ENCODE data around the gene TLK2.

DNA sequence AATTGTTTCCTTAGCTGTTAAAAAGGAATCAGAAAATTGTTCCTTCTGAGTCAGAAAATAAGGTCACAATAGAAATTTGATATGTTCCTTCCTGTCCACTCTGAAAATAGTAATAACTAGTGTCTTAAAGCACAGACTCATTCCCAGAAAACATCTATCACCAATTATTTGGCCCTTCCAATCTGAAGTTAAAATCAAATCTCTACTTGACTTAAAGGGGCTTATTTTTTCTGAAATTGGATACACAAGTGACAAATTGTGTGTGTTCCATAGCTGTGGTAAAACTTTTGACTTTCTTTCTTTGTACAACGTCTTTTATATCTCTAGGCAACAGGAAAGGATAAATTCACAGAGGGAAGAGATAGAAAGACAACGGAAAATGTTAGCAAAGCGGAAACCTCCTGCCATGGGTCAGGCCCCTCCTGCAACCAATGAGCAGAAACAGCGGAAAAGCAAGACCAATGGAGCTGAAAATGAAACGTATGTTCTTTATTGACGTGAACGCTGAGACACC, 94.3 kb downstream of the TLK2 start:
- no peak for TF ChIP-seq POLR2A (IDR thresholded peaks at IDR 0.05)
- TF ChIP-seq, protein P1, sequence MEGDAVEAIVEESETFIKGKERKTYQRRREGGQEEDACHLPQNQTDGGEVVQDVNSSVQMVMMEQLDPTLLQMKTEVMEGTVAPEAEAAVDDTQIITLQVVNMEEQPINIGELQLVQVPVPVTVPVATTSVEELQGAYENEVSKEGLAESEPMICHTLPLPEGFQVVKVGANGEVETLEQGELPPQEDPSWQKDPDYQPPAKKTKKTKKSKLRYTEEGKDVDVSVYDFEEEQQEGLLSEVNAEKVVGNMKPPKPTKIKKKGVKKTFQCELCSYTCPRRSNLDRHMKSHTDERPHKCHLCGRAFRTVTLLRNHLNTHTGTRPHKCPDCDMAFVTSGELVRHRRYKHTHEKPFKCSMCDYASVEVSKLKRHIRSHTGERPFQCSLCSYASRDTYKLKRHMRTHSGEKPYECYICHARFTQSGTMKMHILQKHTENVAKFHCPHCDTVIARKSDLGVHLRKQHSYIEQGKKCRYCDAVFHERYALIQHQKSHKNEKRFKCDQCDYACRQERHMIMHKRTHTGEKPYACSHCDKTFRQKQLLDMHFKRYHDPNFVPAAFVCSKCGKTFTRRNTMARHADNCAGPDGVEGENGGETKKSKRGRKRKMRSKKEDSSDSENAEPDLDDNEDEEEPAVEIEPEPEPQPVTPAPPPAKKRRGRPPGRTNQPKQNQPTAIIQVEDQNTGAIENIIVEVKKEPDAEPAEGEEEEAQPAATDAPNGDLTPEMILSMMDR (IDR thresholded peaks at IDR 0.05), result no peak
- TF ChIP-seq EP300 (IDR thresholded peaks at IDR 0.05), result no peak

Data from sigmoid colon (tissue), 4 donors.